Measurements from ENCODE around the gene POTEB3.
"Not testable (repeated sequence)": the region's sequence is repeated elsewhere in the genome, so short reads cannot be mapped to it uniquely, and the experiment has no call there.

DNA sequence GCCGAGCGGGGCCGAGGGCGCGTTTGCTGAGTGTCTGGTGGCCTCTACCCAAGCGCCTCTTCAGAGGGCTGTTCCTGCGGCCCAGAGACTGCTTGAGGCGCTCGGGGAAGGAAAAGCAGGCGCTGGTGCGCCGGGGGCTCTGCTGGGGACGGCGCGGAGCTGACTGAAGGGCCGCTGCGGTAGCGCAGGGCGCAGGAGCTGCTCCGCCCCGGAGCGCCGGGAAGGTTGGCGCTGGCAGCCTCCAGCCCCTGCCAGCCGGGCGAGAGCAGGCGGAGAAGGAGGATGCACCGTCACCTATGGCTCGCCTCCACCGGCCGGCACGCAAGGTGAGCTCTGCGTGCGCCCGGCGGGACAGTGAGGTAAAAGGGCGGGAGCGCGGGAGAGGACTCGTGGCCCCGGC lies 11.2 kb upstream of the POTEB3 start:
- TF ChIP-seq, protein P1, sequence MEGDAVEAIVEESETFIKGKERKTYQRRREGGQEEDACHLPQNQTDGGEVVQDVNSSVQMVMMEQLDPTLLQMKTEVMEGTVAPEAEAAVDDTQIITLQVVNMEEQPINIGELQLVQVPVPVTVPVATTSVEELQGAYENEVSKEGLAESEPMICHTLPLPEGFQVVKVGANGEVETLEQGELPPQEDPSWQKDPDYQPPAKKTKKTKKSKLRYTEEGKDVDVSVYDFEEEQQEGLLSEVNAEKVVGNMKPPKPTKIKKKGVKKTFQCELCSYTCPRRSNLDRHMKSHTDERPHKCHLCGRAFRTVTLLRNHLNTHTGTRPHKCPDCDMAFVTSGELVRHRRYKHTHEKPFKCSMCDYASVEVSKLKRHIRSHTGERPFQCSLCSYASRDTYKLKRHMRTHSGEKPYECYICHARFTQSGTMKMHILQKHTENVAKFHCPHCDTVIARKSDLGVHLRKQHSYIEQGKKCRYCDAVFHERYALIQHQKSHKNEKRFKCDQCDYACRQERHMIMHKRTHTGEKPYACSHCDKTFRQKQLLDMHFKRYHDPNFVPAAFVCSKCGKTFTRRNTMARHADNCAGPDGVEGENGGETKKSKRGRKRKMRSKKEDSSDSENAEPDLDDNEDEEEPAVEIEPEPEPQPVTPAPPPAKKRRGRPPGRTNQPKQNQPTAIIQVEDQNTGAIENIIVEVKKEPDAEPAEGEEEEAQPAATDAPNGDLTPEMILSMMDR (IDR thresholded peaks at IDR 0.05; ENCODE audit: control extremely low read depth in 1 of 3, insufficient read depth in 1 of 3, low read depth in 1 of 3, low read length in 3 of 3), result not testable (repeated sequence)
- TF ChIP-seq BRCA1 (IDR thresholded peaks at IDR 0.05; ENCODE audit: low read depth, low read length); PHF8 (conservative IDR thresholded peaks at IDR 0.05; ENCODE audit: low read depth, low read length); YY1 (IDR thresholded peaks at IDR 0.05; ENCODE audit: low read depth, low read length); SUZ12 (IDR thresholded peaks at IDR 0.05; ENCODE audit: low read length); SP1 (IDR thresholded peaks at IDR 0.05; ENCODE audit: low read depth, low read length): not testable (repeated sequence)
- TF ChIP-seq, protein P2, sequence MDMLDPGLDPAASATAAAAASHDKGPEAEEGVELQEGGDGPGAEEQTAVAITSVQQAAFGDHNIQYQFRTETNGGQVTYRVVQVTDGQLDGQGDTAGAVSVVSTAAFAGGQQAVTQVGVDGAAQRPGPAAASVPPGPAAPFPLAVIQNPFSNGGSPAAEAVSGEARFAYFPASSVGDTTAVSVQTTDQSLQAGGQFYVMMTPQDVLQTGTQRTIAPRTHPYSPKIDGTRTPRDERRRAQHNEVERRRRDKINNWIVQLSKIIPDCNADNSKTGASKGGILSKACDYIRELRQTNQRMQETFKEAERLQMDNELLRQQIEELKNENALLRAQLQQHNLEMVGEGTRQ (IDR thresholded peaks at IDR 0.05; ENCODE audit: low read length), result not testable (repeated sequence)

Measured in H1 (cell line).